HL-60/S4 treated with retinoic acid at 250 ng/mL for 4 days and 3 days (cell line): ENCODE data around the gene ATG16L2.
"Not testable (repeated sequence)": the region's sequence is repeated elsewhere in the genome, so short reads cannot be mapped to it uniquely, and the experiment has no call there.

ENCODE experiments used
- in situ Hi-C: fragments of 300-500 bp; cut with MboI; formaldehyde crosslinking; loops from 2 replicates; pipeline ENCODE4 v1.7.0; 2022; ENCODE audit warnings: low sequenced_read_pairs

The ATG16L2 gene

GRCh38 chr11:72793425-72794367 is 20.5 kb upstream of the ATG16L2 start, which contains the start of gene STARD10:
Gene STARD10 (minus strand): TSS chr11:72794047. CDS start chr11:72781181, 12,866 bp downstream.
- in situ Hi-C loops: no loop called here

- in situ Hi-C loops: no loop called here
Measured at GRCh38 chr11:72798361-72798760, 15.8 kb upstream of the ATG16L2 start.

- in situ Hi-C loops: no loop called here
Measured at GRCh38 chr11:72799441-72799840, 14.8 kb upstream of the ATG16L2 start.

GRCh38 chr11:72802822-72803221 is 11.4 kb upstream of the ATG16L2 start:
- in situ Hi-C loops: no loop called here

GRCh38 chr11:72805216-72805615 is 9.0 kb upstream of the ATG16L2 start:
- in situ Hi-C loops: no loop called here

- in situ Hi-C loops: not testable (repeated sequence)
Measured at GRCh38 chr11:72806378-72806777, 7.8 kb upstream of the ATG16L2 start.

- in situ Hi-C loops: no loop called here
Measured at GRCh38 chr11:72807021-72807693, 7.1 kb upstream of the ATG16L2 start.

- in situ Hi-C loops: no loop called here
Measured at GRCh38 chr11:72807792-72808191, 6.4 kb upstream of the ATG16L2 start.

- in situ Hi-C loops: no loop called here
Measured at GRCh38 chr11:72808331-72808798, 5.8 kb upstream of the ATG16L2 start.

- in situ Hi-C loops: not testable (repeated sequence)
Measured at GRCh38 chr11:72811686-72812085, 2.5 kb upstream of the ATG16L2 start.

- in situ Hi-C loops: no loop called here
Measured at GRCh38 chr11:72812604-72812966, 1.6 kb upstream of the ATG16L2 start.

GRCh38 chr11:72812967-72813739 is 1.1 kb upstream of the ATG16L2 start:
- in situ Hi-C loops: no loop called here

- in situ Hi-C loops: no loop called here
Measured at GRCh38 chr11:72813740-72814285, 398 bp upstream of the ATG16L2 start.

- in situ Hi-C loops: no loop called here
Measured at GRCh38 chr11:72815110-72815618, 953 bp downstream of the ATG16L2 start.

- in situ Hi-C loops: no loop called here
Measured at GRCh38 chr11:72816404-72816990, 2.3 kb downstream of the ATG16L2 start.

- in situ Hi-C loops: no loop called here
Measured at GRCh38 chr11:72817966-72818365, 3.8 kb downstream of the ATG16L2 start.

- in situ Hi-C loops: no loop called here
Measured at GRCh38 chr11:72818971-72819370, 4.8 kb downstream of the ATG16L2 start.

GRCh38 chr11:72820439-72821139 is 6.4 kb downstream of the ATG16L2 start:
- in situ Hi-C loops: no loop called here

GRCh38 chr11:72821221-72821919 is 7.2 kb downstream of the ATG16L2 start:
- in situ Hi-C loops: no loop called here
